Neutrophil (primary cell): ENCODE measurements around the gene LRCOL1.

Experiments used
- H3K27ac ChIP-seq: fragments of 200-600 bp; sonication (generic); 2 replicates; pipeline ENCODE4 v1.5.1; 2016; ENCODE audit warnings: mild to moderate bottlenecking, moderate library complexity
- H3K27me3 ChIP-seq: fragments of 200-600 bp; sonication (generic); 2 replicates; pipeline ENCODE4 v1.6.0; 2016; ENCODE audit warnings: mild to moderate bottlenecking
- H3K36me3 ChIP-seq: fragments of 200-600 bp; sonication (generic); 2 replicates; pipeline ENCODE4 v1.5.1; 2017
- H3K4me1 ChIP-seq, 2 experiments: fragments of 200-600 bp in 1 of 2; sonication (generic) in 1 of 2; 1 replicate in 1 of 2; 2 replicates in 1 of 2; pipeline versions ENCODE4 v1.5.1 to v1.6.1; 2013 to 2016; ENCODE audit warnings: low read depth in 1 of 2, low read length in 1 of 2, mild to moderate bottlenecking in 1 of 2, moderate library complexity in 1 of 2; ENCODE audit not compliant: control insufficient read depth in 1 of 2, insufficient read depth in 1 of 2
- H3K4me3 ChIP-seq, 2 experiments: fragments of 200-600 bp in 1 of 2; sonication (generic) in 1 of 2; 1 replicate in 1 of 2; 2 replicates in 1 of 2; pipeline ENCODE4 v1.5.1; 2013 to 2016; ENCODE audit warnings: low read depth in 1 of 2, low read length in 1 of 2, mild to moderate bottlenecking in 1 of 2, moderate library complexity in 1 of 2
- H3K9me3 ChIP-seq: fragments of 200-600 bp; sonication (generic); 2 replicates; pipeline ENCODE4 v1.5.1; 2016
- TF ChIP-seq, protein P1 (sequence below): fragments of 200-600 bp; sonication (generic); IDR thresholded peaks from 2 replicates; pipeline ENCODE4 v1.5.1; 2016; ENCODE audit warnings: antibody characterized with exemption

LRCOL1 gene

DNA sequence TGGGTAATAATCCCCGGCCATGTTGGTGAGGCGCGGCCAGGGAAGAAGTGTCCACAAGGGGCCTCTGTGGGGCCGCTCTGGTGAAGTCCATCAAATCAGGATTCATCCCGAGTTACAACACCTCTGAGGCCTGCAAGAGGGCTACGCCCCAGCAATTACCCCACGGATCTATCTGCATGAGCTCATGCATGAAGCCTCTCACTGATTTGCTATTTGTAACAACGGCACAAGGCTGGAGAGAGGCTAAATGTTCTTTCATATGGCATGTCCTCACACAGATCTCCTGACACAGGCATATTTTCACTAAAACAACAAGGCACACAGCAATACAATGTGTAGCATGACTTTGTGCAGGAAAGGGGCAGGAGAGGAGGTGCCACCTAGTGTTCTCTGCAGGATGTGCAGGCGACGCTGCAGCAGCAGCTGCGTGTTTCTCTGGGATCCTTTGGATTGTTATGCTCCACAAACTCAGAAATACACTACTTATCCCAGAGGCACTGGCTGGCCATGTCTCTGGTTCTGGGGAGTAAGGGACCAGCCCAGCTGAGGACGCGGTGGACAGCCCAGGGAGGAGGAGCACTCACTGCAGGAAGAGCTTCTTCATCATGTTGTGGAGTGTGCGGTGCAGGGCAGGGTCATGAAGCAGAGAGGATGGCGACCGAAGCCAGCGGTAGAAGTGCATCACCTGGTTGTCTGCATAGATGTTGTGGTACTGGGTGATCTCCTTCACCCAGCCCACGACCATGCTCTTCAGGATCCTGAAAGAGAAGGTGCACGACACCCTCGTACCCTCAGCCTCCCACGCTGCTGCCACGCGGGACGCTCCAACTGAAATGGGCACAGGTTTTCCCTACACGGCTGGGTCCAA lies 28.4 kb upstream of the LRCOL1 start:
- no peak overlapping the region for H3K4me3 ChIP-seq
- no peaks in the 10 kb centered on the region for H3K27me3 ChIP-seq
- TF ChIP-seq, protein P1, sequence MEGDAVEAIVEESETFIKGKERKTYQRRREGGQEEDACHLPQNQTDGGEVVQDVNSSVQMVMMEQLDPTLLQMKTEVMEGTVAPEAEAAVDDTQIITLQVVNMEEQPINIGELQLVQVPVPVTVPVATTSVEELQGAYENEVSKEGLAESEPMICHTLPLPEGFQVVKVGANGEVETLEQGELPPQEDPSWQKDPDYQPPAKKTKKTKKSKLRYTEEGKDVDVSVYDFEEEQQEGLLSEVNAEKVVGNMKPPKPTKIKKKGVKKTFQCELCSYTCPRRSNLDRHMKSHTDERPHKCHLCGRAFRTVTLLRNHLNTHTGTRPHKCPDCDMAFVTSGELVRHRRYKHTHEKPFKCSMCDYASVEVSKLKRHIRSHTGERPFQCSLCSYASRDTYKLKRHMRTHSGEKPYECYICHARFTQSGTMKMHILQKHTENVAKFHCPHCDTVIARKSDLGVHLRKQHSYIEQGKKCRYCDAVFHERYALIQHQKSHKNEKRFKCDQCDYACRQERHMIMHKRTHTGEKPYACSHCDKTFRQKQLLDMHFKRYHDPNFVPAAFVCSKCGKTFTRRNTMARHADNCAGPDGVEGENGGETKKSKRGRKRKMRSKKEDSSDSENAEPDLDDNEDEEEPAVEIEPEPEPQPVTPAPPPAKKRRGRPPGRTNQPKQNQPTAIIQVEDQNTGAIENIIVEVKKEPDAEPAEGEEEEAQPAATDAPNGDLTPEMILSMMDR = no peak
- no peak overlapping the region for H3K27ac ChIP-seq
- peaks cover 96% of the 10 kb centered on the region for H3K36me3 ChIP-seq
- H3K9me3 ChIP-seq = no peaks in the 10 kb centered on the region
- no peaks in the 10 kb centered on the region for H3K4me1 ChIP-seq

DNA sequence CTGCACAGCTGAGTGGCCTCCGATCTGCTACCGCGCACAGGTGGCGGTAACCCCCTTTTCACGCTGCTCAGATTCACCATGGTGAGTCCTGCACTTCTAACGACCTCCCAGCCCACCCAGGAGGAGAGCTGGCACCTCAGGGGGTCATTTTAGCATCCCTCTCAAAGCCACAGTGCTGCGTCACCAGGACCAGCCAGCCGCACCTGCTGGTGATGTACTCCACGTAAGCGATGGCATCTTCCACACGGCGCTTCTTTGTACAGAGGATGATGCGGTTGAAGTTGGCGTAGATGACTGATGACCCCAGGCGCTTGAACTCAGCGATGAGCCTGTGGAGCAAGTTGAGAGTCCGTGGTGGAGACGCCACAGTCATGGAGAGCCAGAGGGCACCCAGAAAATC lies 27.4 kb upstream of the LRCOL1 start:
- H3K27me3 ChIP-seq = no peaks in the 10 kb centered on the region
- peaks cover 95% of the 10 kb centered on the region for H3K36me3 ChIP-seq
- TF ChIP-seq, protein P1 = no peak
- no peak overlapping the region for H3K27ac ChIP-seq
- H3K4me1 ChIP-seq = no peaks in the 10 kb centered on the region
- no peaks in the 10 kb centered on the region for H3K9me3 ChIP-seq
- H3K4me3 ChIP-seq = no peak overlapping the region

DNA sequence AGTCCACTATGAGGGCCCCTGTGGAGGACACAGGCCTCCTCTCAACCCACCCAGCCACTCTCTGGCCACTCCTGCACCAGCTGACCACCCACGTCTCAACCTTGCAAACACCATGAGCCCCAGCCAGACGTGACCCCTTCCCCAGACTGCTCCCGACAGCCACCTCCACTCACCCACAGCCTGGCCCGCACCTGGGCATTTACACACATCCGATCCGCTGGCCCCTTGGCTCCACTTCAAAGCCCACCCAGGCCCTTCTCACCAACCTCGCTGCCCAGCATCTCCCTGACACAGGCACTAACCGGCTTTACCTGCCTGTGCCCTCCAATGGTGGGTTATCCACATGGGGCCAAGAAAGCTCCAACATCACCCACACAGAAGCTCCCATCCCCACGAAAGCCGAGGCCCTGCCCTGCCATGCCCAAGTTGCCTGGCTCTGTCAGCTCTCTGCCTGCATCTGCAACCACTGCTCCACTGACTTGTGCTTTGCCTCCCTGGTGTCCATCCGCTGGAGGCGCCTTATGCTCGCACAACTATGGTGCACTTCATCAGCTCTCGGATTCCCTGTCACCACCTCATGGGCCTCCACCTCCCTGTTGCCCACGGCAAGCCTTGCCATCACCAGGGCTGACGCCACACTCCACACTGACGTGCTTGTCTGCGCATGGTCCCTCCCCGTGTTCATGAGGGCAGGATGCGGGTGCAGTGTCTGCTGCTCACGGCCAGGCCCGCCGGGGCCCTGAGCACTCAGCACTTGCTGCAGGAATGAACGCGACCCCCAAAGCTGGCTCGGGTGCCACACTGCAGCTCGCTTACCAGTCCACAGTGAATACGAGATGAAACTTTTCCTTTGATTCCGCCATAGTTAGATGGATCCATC lies 24.9 kb upstream of the LRCOL1 start:
- Histone ChIP-seq H3K27ac (no peak overlapping the region), H3K36me3 (peaks cover 95% of the 10 kb centered on the region), H3K9me3 (no peaks in the 10 kb centered on the region), H3K4me1 (no peaks in the 10 kb centered on the region), H3K27me3 (no peaks in the 10 kb centered on the region), H3K4me3 (no peak overlapping the region)
- TF ChIP-seq, protein P1 = no peak

DNA sequence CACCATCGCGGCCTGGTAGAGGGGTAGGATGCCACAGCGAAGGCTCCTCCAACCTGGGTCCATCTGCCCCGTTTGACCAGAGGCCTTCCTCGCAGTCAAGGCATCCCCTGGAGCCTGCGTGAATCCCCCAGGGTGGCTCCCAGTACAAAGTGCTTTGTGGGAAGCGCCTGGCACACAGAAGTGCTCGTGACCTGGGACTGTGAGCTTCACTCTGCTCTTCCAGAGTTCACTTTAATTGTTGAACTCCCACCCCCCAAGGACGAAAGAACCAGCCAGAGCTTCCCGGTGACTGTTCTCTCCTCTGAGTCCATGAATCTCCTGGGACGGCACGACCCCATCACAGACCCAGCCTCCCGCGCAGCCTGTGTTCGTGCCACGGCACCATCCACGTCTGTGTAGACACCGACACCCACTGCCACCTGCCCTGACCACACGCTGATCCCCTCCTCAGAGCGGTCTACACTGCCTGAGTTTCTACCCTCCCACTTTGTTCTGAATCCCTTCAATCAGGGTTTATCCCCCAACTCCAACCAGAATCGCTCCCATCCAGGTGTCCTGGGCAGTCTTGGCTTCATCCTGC lies 24.1 kb upstream of the LRCOL1 start:
- Histone ChIP-seq H3K4me1 (no peaks in the 10 kb centered on the region), H3K36me3 (peaks cover 95% of the 10 kb centered on the region), H3K9me3 (no peaks in the 10 kb centered on the region), H3K4me3 (no peak overlapping the region), H3K27me3 (no peaks in the 10 kb centered on the region), H3K27ac (no peak overlapping the region)
- TF ChIP-seq, protein P1 = no peak

DNA sequence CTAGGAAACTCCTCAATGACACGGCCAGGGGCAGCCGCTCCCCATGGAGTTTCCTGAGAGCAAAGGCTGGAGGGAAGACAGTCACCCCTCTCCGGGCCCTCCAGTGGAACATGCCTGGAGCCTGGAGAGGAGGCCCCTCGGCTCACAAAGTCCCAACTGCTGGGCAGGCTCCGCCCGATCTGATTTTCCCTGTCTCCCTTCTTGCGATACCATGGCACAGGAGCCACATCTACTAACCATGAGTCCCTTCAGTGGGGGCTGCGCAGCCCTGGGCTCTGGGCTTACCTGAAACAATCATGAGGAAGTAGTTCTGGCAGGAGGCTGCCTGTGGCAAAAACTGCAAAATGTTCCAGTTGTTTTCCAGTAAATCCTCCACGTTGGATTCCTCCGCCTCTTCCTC lies 23.5 kb upstream of the LRCOL1 start:
- TF ChIP-seq, protein P1 = no peak
- Histone ChIP-seq H3K4me3 (no peak overlapping the region), H3K27me3 (no peaks in the 10 kb centered on the region), H3K36me3 (peaks cover 95% of the 10 kb centered on the region), H3K4me1 (no peaks in the 10 kb centered on the region), H3K27ac (no peak overlapping the region), H3K9me3 (no peaks in the 10 kb centered on the region)
